Measurements from ENCODE around the gene CHMP4B. TPM values are rescaled to one million over a fixed set of nuclear protein-coding genes. Genes with fewer than 3 reads are reported as not detected.
A peak's percentile ranks its signal among the peaks of the same experiment; 100 is the strongest.

The CHMP4B gene
- total and polyA plus RNA-seq, 4 donors: 91.6 to 162 (median 120) TPM

GRCh38 chr20:33846291-33846935 is 35.3 kb downstream of the CHMP4B start:
- TF ChIP-seq CTCF (IDR thresholded peaks at IDR 0.05; ENCODE audit: control extremely low read depth, extremely low read depth): no peak
- H3K36me3 ChIP-seq (ENCODE audit: control insufficient read depth in 4 of 4, insufficient read depth in 4 of 4, low read length in 4 of 4): peaks cover 4 to 19% (median 9%) of the 10 kb centered on the region in 4 donors
- H3K9ac ChIP-seq (ENCODE audit: insufficient read depth in 1 of 2, low read length in 2 of 2): no peak overlapping the region
- H3K4me3 ChIP-seq: no peak overlapping the region
- no peaks in the 10 kb centered on the region for H3K9me3 ChIP-seq (ENCODE audit: control insufficient read depth in 4 of 4, insufficient read depth in 3 of 4, low read length in 3 of 4)
- no peaks in the 10 kb centered on the region for H3K27me3 ChIP-seq (ENCODE audit: control insufficient read depth in 3 of 3, insufficient read depth in 3 of 3, low read length in 2 of 3)
- H3K27ac ChIP-seq (ENCODE audit: low read depth in 1 of 2, low read length in 1 of 2): no peak overlapping the region
- WGBS, 2 donors: 84% methylated on average over 6 of the region's 6 CpGs
- DNase-seq (peak; percentile 59 to 86 (median 80)), ATAC-seq (ENCODE audit: insufficient read depth, low FRiP score) (no peak)
- H3K4me1 ChIP-seq (ENCODE audit: control insufficient read depth in 5 of 5, insufficient read depth in 5 of 5, low read length in 5 of 5): peaks cover 21 to 56% (median 36%) of the 10 kb centered on the region in 5 donors

GRCh38 chr20:33847006-33847405 is 35.9 kb downstream of the CHMP4B start:
- DNase-seq (no peak), ATAC-seq (ENCODE audit: insufficient read depth, low FRiP score) (no peak)
- Histone ChIP-seq H3K4me1 (ENCODE audit: control insufficient read depth in 5 of 5, insufficient read depth in 5 of 5, low read length in 5 of 5) (peaks cover 19 to 51% (median 30%) of the 10 kb centered on the region in 5 donors), H3K36me3 (ENCODE audit: control insufficient read depth in 4 of 4, insufficient read depth in 4 of 4, low read length in 4 of 4) (peaks cover 4 to 25% (median 9%) of the 10 kb centered on the region in 4 donors), H3K27me3 (ENCODE audit: control insufficient read depth in 3 of 3, insufficient read depth in 3 of 3, low read length in 2 of 3) (no peaks in the 10 kb centered on the region), H3K9ac (ENCODE audit: insufficient read depth in 1 of 2, low read length in 2 of 2) (no peak overlapping the region), H3K27ac (ENCODE audit: low read depth in 1 of 2, low read length in 1 of 2) (no peak overlapping the region), H3K4me3 (no peak overlapping the region), H3K9me3 (ENCODE audit: control insufficient read depth in 4 of 4, insufficient read depth in 3 of 4, low read length in 3 of 4) (no peaks in the 10 kb centered on the region)
- no peak for TF ChIP-seq CTCF (IDR thresholded peaks at IDR 0.05; ENCODE audit: control extremely low read depth, extremely low read depth)

- DNase-seq: peak; percentile 43 to 57 (median 52)
These were observed 37.2 kb downstream of the CHMP4B start for GRCh38 chr20:33848391-33848790.

More at GRCh38 chr20:33848391-33848790, 37.2 kb downstream of the CHMP4B start:
- Histone ChIP-seq H3K4me1 (ENCODE audit: control insufficient read depth in 5 of 5, insufficient read depth in 5 of 5, low read length in 5 of 5) (peaks cover 16 to 38% (median 20%) of the 10 kb centered on the region in 5 donors), H3K27me3 (ENCODE audit: control insufficient read depth in 3 of 3, insufficient read depth in 3 of 3, low read length in 2 of 3) (no peaks in the 10 kb centered on the region), H3K27ac (ENCODE audit: low read depth in 1 of 2, low read length in 1 of 2) (no peak overlapping the region), H3K4me3 (no peak overlapping the region), H3K9me3 (ENCODE audit: control insufficient read depth in 4 of 4, insufficient read depth in 3 of 4, low read length in 3 of 4) (no peaks in the 10 kb centered on the region), H3K36me3 (ENCODE audit: control insufficient read depth in 4 of 4, insufficient read depth in 4 of 4, low read length in 4 of 4) (peaks cover 4 to 38% (median 10%) of the 10 kb centered on the region in 4 donors), H3K9ac (ENCODE audit: insufficient read depth in 1 of 2, low read length in 2 of 2) (no peak overlapping the region)
- TF ChIP-seq CTCF (IDR thresholded peaks at IDR 0.05; ENCODE audit: control extremely low read depth, extremely low read depth): no peak
- 92 to 94% methylated on average over 19 of the region's 19 CpGs for WGBS, 2 donors
- ATAC-seq (ENCODE audit: insufficient read depth, low FRiP score): no peak
